Measurements from ENCODE around the gene PLGRKT. TPM values are rescaled to one million over a fixed set of nuclear protein-coding genes. Genes with fewer than 3 reads are reported as not detected.

Gene PLGRKT
- total and polyA plus RNA-seq, 9 donors = 2.9 to 35.8 (median 13.3) TPM

GRCh38 chr9:5392285-5392684, 45.4 kb downstream of the PLGRKT start:
- no peaks in the 10 kb centered on the region for H3K36me3 ChIP-seq
- intact Hi-C loops (cut with DNase I) = no loop called here
- 93 to 95% (median 94%) methylated on average over 1 of the region's 1 CpG for WGBS, 3 donors
- H3K9me3 ChIP-seq = no peaks in the 10 kb centered on the region
- no peaks in the 10 kb centered on the region for H3K27me3 ChIP-seq
- H3K4me1 ChIP-seq (ENCODE audit: insufficient read depth) = no peaks in the 10 kb centered on the region
- DNase-seq = no peak
- no peak for TF ChIP-seq POLR2A (IDR thresholded peaks at IDR 0.05)
- TF ChIP-seq CTCF (IDR thresholded peaks at IDR 0.05) = no peak
- TF ChIP-seq EP300 (IDR thresholded peaks at IDR 0.05) = no peak
- no peak overlapping the region for H3K4me3 ChIP-seq
- H3K27ac ChIP-seq = no peak overlapping the region

GRCh38 chr9:5389109-5389732, 48.5 kb downstream of the PLGRKT start:
- no peak for DNase-seq
- Histone ChIP-seq H3K27ac (no peak overlapping the region), H3K4me3 (no peak overlapping the region), H3K27me3 (no peaks in the 10 kb centered on the region), H3K4me1 (ENCODE audit: insufficient read depth) (no peaks in the 10 kb centered on the region), H3K9me3 (no peaks in the 10 kb centered on the region), H3K36me3 (no peaks in the 10 kb centered on the region)
- no peak for TF ChIP-seq CTCF (IDR thresholded peaks at IDR 0.05)
- TF ChIP-seq POLR2A (IDR thresholded peaks at IDR 0.05) = no peak
- TF ChIP-seq EP300 (IDR thresholded peaks at IDR 0.05) = no peak
- WGBS, 3 donors = 30 to 47% (median 35%) methylated on average over 3 of the region's 3 CpGs
- intact Hi-C loops (cut with DNase I) = no loop called here

- intact Hi-C loops (cut with DNase I) = no loop called here
- H3K4me1 ChIP-seq (ENCODE audit: insufficient read depth) = no peaks in the 10 kb centered on the region
- TF ChIP-seq POLR2A (IDR thresholded peaks at IDR 0.05) (no peak), CTCF (IDR thresholded peaks at IDR 0.05) (no peak), EP300 (IDR thresholded peaks at IDR 0.05) (no peak)
Measured at GRCh38 chr9:5388026-5388819, 49.5 kb downstream of the PLGRKT start.

GRCh38 chr9:5384436-5384835, 53.3 kb downstream of the PLGRKT start:
- no peak overlapping the region for H3K4me3 ChIP-seq
- H3K27me3 ChIP-seq = no peaks in the 10 kb centered on the region
- H3K27ac ChIP-seq = no peak overlapping the region
- TF ChIP-seq POLR2A (IDR thresholded peaks at IDR 0.05) (no peak), EP300 (IDR thresholded peaks at IDR 0.05) (no peak)
- intact Hi-C loops (cut with DNase I) = no loop called here
- H3K9me3 ChIP-seq = no peaks in the 10 kb centered on the region
- no peaks in the 10 kb centered on the region for H3K36me3 ChIP-seq
- H3K4me1 ChIP-seq (ENCODE audit: insufficient read depth) = no peaks in the 10 kb centered on the region
- no peak for DNase-seq

More at GRCh38 chr9:5388026-5388819, 49.5 kb downstream of the PLGRKT start:
- no peaks in the 10 kb centered on the region for H3K9me3 ChIP-seq
- no peak for DNase-seq
- 87 to 93% (median 88%) methylated on average over 5 of the region's 5 CpGs for WGBS, 3 donors
- H3K27ac ChIP-seq = no peak overlapping the region
- H3K36me3 ChIP-seq = no peaks in the 10 kb centered on the region
- no peaks in the 10 kb centered on the region for H3K27me3 ChIP-seq
- H3K4me3 ChIP-seq = no peak overlapping the region

- Histone ChIP-seq H3K4me1 (ENCODE audit: insufficient read depth) (no peaks in the 10 kb centered on the region), H3K4me3 (no peak overlapping the region), H3K36me3 (no peaks in the 10 kb centered on the region), H3K9me3 (no peaks in the 10 kb centered on the region), H3K27ac (no peak overlapping the region), H3K27me3 (no peaks in the 10 kb centered on the region)
- TF ChIP-seq CTCF (IDR thresholded peaks at IDR 0.05) = no peak
- no peak for TF ChIP-seq EP300 (IDR thresholded peaks at IDR 0.05)
- no peak for TF ChIP-seq POLR2A (IDR thresholded peaks at IDR 0.05)
- DNase-seq = no peak
- intact Hi-C loops (cut with DNase I) = no loop called here
- 85 to 90% (median 87%) methylated on average over 3 of the region's 3 CpGs for WGBS, 3 donors
Measured at GRCh38 chr9:5382479-5382878, 55.2 kb downstream of the PLGRKT start.
